ENCODE measurements around the gene GMPPA. TPM values are rescaled to one million over a fixed set of nuclear protein-coding genes. Genes with fewer than 3 reads are reported as not detected.
A peak's percentile ranks its signal among the peaks of the same experiment; 100 is the strongest.

Gene GMPPA
- total and polyA plus RNA-seq, 9 of the 15 experiments (the other 6 are each of a cell fraction or from before 2014, with no cell fraction given) = 7.0 to 101 (median 66.7) TPM

DNA sequence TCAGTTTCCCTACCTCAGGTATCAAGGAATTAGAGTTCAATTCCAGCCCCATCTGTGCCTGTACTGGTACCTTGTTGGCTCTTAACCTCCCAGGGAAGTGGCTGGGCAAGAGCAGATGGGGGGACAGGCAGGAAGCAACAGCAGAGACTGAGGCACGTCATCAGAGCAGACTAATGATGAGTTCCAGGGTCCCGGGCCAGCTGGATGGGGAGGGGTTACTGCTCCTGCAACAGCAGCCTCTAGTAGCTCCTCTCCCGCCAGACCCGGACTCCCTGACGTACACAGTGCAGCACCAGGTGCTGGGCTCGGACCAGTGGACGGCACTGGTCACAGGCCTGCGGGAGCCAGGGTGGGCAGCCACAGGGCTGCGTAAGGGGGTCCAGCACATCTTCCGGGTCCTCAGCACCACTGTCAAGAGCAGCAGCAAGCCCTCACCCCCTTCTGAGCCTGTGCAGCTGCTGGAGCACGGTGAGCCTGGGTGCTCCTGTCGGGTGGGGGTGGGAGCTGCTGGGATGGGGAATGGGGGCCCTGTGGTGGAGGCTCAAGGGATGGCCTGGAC is 26.0 kb upstream of the GMPPA start:
- CTCF ChIA-PET (ENCODE audit: low intra/inter-chr PET ratio) = no interaction called here
- Histone ChIP-seq H3K27ac (ENCODE audit: extremely low read depth, low read depth, low read length) (no peak overlapping the region), H4K20me1 (replicated peaks; ENCODE audit: control insufficient read depth, insufficient read depth, low read length) (no peaks in the 10 kb centered on the region), H3K27me3 (ENCODE audit: control insufficient read depth in 2 of 2, insufficient read depth in 2 of 2, low read length in 2 of 2) (no peaks in the 10 kb centered on the region), H3K9ac (ENCODE audit: insufficient read depth in 1 of 2, low read depth in 2 of 2, low read length in 2 of 2) (peak overlapping the region in 1 of 2 experiments; percentile 9; a peak in 1 of 4 replicates), H3K79me2 (ENCODE audit: control insufficient read depth, insufficient read depth, low read length) (no peaks in the 10 kb centered on the region), H3K36me3 (ENCODE audit: control insufficient read depth, insufficient read depth, low read length) (no peaks in the 10 kb centered on the region), H3K9me3 (replicated peaks; ENCODE audit: control insufficient read depth, insufficient read depth, low read depth, low read length) (no peaks in the 10 kb centered on the region), H2AFZ (ENCODE audit: low read depth, low read length) (no peak overlapping the region), H3K4me2 (ENCODE audit: insufficient read depth, low read length) (no peak overlapping the region), H3K9me1 (ENCODE audit: control insufficient read depth, insufficient read depth, low read length) (no peaks in the 10 kb centered on the region), H3K4me3 (no peak overlapping the region), H3K4me1 (replicated peaks in 1 of 2; ENCODE audit: control insufficient read depth in 2 of 2, insufficient read depth in 2 of 2, low read length in 2 of 2) (peaks cover 19 to 69% of the 10 kb centered on the region in 2 experiments; a peak in 4 of 5 replicates)
- FAIRE-seq (no peak), DNase-seq (ENCODE audit: extremely low read depth in 1 of 4, low spot score in 3 of 4) (no peak), ATAC-seq (no peak)
- intact Hi-C loops (cut with micrococcal nuclease) (no loop called here), in situ Hi-C loops (cut with MboI) (loop anchor here (10.0 kb wide), 1 partner anchor 52 kb away; no protein-coding TSS in a partner anchor)
- BruUV-seq (replicated peaks) = no TSS peak
- TF ChIP-seq ZNF444 (CRISPR knock-in tag; IDR thresholded peaks at IDR 0.05) = no peak
- TF ChIP-seq C11orf30 (IDR thresholded peaks at IDR 0.05; ENCODE audit: low read depth) = no peak
- TF ChIP-seq PML (IDR thresholded peaks at IDR 0.05; ENCODE audit: low read length) = no peak
- TF ChIP-seq ATF6 (CRISPR knock-in tag; IDR thresholded peaks at IDR 0.05) = no peak
- no peak for TF ChIP-seq TCF7L2 (IDR thresholded peaks at IDR 0.05; ENCODE audit: low read depth, low read length)
- no peak for TF ChIP-seq BCOR (IDR thresholded peaks at IDR 0.05)
- TF ChIP-seq RAD51 (IDR thresholded peaks at IDR 0.05; ENCODE audit: borderline replicate concordance, low read depth) = no peak
- TF ChIP-seq STAT6 (CRISPR knock-in tag; IDR thresholded peaks at IDR 0.05) = no peak
- no peak for TF ChIP-seq ZNF282 (CRISPR knock-in tag; IDR thresholded peaks at IDR 0.05)
- 90% methylated on average over 2 of the region's 12 CpGs for WGBS (ENCODE audit: insufficient coverage, low coverage, missing lambda C conversion rate)
- POLR2A ChIA-PET = interaction anchor here (0.5 to 0.8 kb wide), 3 partner anchors 16 to 65 kb away, joined by 3 read pairs; no protein-coding TSS in a partner anchor

Data from K562 (cell line).